HG03571 (cell line): Measurements from ENCODE around the gene AHSG.

Experiments used
- ATAC-seq: cut with Tn5 transposase; IDR thresholded peaks from one replicate; pipeline ENCODE4 v1.9.1; 2021; ENCODE audit not compliant: unreplicated experiment

The AHSG gene

DNA sequence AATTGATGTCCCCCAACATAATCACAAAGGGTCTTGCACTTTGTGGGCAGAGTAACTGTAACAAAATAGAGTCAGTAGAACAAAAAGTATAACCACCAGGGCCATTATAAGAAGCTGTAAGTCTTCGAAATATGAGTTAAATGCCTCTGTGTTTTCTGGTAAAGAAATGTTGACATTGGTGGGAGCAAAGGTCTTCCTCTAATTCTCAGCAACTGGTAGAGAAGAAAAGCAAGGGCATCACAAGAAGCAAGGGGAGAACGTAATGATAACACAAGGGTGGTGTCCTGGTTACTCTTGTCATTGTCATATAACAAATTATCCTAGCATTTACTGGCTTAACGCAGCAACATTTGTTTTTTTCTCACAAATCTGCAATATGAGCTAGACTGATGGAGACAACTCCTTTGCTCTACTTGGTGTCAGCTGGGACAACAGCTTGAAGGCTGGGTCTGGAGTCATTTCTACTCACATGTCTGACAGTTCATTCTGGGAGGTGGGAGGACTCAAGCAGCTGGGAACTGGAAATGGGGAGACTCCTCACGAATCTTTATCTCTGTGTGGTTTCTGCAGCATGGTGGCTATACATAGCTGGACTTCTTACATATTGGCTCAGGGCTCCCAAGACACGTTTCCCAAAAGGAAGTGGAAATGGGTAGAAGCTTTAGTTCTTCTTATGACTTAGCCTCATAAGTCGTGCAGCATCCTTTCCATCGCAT lies 22.1 kb upstream of the AHSG start:
- no peak for ATAC-seq

DNA sequence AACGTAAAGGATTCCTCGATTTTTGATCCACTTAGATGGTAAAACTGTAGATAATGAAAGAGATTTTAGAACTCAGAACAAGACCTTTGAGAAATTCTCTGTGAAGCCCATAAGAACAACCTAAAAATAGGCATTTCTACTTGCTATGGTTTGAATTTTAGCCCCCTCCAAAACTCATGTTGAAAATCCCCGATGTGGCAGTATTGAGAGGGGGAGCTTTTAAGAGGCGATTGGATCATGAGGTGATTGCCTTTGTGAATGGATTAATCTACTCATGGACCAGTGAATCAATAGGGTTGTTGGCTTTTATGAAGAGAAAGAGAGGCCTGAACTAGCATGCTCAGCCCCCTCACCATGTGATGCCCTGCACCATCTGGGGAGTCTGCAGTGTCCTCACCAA lies 20.2 kb upstream of the AHSG start:
- ATAC-seq = no peak

DNA sequence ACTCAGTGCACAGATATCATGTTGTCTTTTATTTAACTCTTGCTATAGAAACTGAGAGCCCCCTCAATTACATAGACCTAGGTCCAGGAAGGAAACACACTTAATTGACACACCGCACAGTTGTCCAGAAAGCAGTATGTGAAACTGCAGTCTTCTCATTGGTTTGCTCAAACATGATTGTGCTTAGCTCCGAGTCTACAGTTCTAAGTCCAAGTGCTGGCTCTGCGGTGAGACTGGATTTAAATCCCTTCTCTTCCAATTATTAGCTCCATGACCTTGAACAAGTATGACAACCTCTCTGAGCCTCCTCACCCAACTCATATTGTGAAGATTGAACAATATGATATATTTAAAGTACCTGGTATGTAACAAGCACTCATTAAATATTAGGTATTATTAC lies 19.0 kb upstream of the AHSG start:
- ATAC-seq = no peak

DNA sequence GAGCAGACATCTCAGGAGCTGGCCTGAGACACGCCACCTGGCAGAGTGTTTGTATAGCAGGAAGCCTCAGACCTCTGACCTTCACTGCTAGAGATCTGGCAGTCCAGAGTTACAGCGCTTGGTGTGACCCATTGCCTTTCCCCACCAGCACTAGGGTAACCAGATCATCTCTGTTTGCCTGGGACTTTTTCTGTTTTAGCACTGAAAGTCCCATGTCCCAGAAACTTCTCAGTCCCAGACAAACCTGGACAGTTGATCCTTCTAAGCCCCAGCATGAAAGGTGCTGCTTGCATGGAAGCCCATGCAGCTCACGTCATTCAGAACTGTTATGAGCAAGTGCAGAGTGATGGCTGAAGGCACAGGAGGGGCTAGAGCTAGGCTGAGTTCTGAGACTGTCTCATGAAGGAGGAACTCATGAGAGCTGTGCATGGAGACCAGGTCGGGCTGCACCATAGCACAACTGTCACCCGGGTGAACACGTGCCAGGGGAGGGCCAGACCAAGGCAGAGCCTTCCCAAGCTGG lies 18.2 kb upstream of the AHSG start:
- ATAC-seq = no peak

DNA sequence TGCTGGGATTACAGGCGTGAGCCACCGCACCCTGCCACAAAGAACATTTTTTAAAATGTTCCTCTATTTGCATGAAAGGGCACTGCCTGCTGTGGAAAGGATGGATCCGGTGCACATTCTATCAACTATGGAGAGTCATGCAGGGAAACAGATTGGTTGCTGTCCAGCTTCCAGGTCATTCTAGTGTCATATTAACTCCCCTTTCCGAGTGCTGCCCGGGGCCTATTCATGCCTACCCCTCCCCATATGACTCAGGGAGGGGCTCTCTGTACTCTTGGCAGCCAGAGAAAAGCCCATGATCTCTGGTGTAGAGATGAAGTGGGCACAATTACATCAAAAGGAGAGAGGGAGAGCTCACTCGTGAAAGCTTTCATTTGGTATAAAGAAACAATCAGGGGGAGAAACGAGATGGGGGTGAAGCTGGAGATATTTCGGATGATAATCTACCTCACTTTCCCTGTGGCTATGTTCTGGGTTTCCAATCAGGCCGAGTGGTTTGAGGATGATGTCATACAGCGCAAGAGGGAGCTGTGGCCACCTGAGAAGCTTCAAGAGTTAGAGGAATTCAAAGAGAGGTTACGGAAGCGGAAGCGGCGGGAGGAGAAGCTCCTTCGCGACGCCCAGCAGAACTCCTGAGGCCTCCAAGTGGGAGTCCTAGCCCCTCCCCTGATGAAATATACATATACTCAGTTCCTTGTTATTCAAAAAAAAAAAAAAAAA lies 16.1 kb upstream of the AHSG start:
- ATAC-seq = no peak

DNA sequence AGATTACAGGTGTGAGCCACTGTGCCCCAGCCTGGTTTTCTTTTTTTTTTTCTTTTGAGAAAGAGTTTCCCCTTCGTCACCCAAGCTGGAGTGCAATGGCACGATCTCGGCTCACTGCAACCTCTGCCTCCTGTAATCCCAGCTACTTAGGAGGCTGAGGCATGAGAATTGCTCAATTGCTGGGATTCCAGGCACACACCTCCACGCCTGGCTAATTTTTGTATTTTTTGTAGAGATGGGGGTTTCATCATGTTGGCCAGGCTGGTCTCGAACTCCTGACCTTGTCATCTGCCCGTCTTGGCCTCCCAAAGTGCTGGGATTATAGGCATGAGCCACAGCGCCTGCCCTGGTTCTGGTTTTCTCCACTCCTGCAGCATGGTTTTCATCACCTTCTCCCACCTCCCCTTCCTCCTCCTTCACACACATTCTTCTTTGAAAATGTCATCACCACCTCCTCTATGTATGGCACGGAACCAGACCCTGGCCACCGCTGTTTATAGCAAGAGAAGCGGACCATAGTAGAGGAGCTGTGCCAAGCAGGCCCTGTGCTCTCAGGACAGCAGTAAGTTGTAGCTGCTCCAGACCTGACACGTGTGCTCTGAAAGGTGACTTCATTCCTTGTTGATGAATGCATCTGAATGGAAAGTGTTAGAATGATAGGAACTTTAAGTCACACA lies 14.6 kb upstream of the AHSG start:
- no peak for ATAC-seq

DNA sequence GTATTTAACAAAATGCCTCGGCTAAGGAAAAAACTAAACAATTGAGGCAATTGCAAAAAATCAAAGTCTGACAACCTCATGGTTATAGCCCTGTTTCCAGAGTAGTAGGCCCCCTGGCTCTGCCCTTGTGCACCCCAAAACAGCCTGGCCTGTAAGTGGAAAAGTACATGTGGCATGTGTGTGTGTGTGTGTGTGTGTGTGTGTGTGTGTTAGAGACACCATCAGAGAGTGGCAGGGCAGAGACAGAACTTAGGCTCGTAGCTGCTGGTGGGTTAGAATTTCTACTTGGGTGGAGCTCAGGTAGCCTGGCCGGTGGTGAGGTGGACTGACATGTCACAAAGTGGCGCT lies 14.1 kb upstream of the AHSG start:
- no peak for ATAC-seq

DNA sequence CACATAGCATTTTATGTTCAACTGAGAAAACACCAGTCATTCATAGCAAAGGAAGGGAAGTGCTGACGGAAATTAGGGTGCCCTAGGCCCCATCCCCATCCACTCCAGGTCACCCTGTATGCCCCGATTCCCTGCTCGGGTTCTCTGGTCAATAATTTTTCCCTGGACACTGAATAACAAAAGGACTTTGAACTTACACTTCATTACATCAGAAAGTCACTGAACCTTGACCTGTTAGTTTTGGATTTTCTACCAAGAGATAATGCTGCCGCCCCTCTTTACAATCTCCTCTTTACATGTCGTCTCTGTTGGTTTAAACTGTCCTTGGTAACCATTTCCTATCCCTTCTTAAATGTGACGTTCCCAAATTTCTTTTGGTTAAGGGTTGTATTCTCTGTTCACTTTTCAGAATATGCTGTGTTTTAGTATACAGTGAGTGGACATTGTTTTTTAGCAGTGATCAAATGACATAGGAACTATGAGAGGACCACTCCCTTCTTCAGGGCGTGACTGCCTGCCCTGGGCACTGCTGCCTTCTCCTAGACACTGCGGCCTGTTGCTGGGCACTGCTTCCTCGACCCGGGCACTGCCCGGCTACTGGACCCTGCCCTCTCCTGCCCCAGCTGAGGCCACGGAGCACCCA lies 13.6 kb upstream of the AHSG start:
- ATAC-seq = no peak

DNA sequence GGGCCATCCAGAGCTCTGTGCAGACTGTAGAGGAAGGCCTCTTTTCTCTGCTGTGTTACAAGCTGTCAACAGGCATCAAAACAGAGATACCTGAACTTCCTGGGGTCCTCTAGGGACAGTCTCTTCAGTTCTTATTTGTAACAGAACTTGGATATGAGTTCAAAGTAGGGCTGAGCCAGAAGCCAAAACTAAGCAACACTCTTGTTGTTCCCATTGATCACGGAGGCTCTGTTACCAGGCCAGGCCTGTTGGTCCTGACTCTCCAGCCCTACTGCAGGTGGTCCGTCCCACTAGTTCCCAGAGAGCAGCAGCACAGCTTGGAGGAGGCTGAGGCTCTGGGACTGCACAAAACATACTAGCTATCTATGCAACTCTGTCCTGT lies 13.1 kb upstream of the AHSG start:
- no peak for ATAC-seq

DNA sequence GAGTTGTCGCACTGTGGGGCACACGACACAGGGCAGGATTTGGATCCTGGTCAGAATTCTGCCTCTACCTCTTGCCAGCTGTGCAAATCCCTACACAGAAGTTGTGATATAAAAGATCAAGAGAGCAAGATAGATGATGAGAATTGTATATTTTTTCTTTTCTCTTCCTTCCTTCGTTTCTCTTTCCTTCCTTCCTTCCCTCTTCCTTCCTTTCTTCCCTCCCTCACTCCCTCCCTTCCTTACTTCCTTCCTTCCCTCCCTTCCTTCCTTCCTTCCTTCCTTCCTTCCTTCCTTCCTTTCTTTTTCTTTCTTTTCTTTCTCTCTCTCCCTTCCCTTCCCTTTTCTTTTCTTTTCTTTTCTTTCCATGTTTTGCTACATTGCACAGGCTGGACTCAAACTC lies 12.0 kb upstream of the AHSG start:
- ATAC-seq = no peak

DNA sequence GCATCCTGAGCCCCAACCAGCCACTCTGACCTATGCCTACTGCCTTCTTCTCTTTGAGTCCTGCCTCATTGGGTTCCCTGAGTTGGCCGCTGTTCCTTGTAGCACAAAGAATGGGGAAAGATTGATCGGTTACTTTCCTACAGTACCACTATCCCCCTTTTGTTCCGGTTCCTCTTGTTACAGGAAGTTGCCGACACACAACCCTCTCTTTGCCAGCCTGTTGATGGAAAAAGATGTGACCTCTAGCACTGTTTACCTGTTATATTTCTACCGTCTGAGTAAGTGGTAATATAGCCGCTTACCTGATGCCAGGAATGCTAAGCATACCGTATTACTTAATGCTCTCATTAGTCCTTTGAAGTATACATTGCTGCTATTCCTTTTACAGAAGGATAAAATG lies 9.7 kb upstream of the AHSG start:
- no peak for ATAC-seq

DNA sequence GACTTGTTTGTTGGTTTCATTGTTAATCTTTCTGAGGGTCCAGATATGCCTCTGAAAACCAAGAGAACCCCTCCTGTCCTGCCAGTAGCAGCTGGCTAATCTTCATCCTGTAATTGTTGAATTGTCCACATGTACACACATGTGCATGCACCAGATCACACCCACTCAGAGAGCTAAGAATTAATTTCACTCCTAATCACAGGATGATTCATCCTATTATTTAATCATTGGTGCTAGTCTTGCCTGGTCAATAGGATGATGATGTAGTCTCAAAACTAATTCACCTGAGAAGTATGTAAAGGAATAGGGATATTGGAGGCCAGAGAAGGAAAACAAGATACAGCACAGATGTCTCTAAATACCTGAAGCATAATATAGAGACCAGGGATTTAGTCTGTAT lies 7.8 kb upstream of the AHSG start:
- ATAC-seq = no peak

DNA sequence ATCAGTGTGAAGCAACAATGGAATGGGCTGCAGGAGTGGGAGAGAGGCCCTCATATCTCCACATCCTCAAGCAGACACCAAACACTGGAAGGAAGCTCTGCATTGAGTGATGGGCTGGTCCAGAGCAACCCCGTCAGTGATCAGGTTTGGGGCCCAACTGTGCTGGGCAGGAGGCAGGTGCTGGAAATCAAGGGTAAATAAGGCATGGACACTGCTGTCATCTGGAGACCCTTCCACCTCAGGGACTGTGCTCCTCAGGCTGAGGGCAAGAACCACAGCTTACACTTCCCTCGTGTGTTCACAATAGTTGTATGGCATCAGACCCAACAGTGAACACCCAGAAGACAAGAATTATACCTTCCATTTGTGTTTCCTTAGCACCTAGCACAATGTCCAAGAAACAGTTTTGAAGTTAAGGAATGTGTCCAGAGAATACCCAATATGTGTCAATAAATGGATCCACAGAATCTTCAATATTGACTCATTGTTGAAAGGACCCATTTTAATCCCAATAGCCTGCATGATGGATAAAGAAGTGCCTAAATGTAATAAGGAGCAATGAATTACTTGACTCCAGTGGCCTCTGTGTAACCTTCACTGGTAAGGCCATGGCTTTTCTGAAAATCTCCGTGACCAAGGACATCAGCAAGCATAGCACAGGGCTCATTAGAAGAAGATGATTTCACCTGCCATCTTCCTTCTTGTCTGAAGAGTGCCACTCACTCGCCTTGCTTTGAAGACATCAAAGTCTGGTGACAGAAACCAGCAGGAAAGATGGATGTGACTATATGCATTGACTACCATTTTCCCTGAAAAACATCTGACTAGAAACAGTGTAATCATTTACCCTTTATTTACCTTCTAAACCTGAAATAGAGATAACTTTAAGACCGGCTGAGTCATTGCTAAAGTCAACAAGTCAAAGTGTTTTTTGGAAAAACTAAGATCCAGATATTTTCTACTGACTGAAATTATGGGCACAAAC lies 7.0 kb upstream of the AHSG start:
- no peak for ATAC-seq

DNA sequence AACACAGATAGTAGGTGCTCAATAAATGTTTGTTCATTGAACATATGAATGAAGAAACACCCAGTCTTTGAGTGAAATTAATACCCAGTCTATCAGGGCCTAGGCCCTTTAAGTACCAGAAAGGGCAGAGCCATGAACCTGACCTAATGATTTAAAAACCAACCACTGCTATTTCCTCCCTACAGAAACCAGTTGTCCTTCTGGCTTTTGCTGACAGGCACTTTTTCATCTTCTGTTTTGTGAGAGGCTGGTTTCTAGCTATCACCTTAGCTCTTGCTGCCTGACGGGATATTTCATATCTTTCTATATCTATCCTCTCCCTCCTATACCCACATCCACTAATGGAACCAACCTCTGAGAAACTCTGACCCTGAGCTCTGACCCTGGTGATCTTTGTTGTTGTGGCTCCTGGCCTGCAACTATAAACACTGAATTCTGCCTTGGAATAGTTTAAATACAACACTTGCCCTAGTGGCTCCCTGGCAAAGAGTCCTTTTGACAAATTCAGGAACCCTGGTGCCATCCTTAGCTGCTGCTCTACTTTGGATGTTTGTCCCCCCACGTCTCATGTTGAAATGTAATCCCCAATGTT lies 4.1 kb upstream of the AHSG start:
- no peak for ATAC-seq

DNA sequence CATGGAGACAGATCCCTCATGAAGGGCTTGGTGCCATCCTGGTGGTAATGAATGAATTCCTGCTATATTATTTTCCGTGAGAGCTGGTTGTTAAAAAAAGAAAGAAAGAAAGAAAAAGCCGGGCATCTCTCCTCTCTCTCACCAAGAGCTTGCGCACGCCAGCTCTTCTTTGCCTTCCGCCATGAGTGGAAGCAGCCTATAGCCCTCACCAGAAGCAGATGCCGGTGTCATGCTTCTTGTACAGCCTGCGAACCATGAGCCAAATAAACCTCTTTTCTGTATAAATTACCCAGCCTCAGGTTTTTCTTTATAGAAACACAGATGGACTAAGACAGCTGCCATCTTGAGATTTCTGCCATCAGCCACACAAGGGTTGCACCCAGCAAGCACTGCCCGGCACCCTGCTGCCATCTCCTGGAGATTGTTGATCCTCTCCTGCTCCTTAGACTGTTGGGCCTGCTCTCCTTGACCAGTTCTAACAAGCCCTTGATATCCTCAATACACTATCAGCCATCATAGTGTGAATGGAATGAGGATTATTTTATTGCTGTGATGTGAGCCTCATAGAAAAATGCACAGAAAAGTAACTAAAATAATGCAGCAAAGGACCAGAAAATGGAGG lies 3.5 kb upstream of the AHSG start:
- ATAC-seq = no peak

DNA sequence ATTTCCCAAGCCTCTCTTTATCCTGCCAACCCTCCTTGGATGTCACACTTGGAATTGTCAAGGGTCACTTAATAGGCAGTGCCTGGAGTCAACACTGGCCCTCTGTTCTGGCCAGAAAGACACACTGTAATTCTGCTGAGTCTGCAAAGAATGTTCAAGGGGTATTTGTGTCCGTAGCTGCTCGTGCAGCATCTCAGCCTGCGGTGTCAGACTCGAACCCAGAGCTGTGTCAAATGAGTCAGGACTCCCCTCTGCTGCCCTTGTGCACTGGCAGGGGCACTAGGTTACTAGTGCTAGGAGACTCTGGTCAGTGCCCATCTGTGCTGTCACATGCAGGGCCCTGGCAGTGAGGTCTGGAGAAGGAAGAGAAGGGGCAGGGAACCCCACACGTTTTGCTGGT lies 795 bp upstream of the AHSG start:
- no peak for ATAC-seq

DNA sequence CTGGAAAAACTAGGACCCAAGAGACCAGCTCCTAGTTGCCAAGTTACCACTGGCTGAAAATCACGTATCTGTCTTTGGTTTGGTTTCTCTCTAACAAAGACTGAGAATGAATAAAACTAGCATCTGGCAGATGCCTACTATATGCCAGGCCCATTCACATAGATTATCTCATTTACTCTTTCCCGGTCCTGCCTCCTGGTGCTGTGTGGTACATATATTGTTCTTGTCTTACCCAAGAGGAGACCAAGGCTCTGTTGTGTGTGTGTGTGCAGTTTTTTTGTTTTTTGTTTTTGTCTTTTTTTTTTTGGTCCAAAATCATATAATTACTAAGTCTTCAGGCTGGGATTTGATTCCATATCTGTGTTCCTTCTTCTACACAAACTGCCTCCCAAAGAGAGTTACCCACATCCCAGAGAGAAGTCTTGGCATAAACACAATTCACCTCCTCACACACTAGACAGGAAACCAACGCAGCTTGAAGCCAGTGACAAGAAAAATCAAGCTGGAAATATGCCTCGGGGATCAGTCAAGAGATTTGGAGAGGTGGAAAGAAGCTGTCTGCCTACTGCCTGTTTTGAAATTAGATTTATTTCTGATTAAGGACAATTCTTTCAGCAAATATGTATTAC lies 891 bp downstream of the AHSG start:
- ATAC-seq = no peak

DNA sequence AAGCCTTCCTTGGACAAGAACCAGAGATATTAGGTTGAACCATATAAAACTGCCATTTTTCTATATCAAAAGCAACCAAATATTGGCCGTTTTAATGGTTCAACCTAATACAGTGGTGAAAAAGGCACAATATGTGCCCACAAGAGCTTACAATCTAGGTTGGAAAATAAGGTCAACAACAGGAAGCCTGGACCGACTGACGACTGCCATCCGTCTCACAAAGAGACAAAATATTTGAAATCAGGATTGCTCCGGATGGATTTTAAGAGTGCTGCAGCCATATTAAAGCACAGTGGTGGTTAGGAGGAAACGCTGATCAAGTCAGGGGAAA lies 1.4 kb downstream of the AHSG start:
- no peak for ATAC-seq
